ENCODE data around the gene DIO3. TPM values are rescaled to one million over a fixed set of nuclear protein-coding genes. Genes with fewer than 3 reads are reported as not detected.

Gene DIO3
- total RNA-seq, 1 experiment from 2014 or later, result 0.26 TPM

DNA sequence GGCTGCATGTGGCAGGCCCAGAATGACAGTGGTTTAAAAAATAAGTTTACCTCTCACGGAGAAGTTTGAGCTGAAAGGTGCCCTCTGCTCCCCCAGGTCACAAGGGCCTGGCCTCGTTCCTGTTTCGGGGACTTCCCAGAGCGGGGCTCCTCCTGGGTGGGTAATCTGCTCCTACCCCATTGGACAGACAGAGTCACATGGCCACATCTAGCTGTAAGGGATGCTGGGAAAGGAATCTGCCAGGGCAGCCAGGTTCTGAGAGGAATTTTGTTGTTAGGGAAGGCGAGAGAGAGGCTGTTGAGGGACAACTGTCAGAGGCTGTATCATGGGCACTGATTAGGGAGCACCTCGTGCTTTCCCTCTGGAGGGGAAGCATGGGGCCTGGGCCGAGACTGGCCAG is 24.0 kb upstream of the DIO3 start:
- Histone ChIP-seq H3K36me3 (ENCODE audit: low read depth) (no peaks in the 10 kb centered on the region), H3K4me3 (no peak overlapping the region), H3K4me1 (replicated peaks; ENCODE audit: insufficient read depth) (no peaks in the 10 kb centered on the region), H3K9me3 (ENCODE audit: insufficient read depth, low read depth) (no peaks in the 10 kb centered on the region), H3K4me2 (no peak overlapping the region), H3K9me2 (ENCODE audit: insufficient read depth) (no peaks in the 10 kb centered on the region), H3F3A (ENCODE audit: insufficient read depth, low read depth) (no peaks in the 10 kb centered on the region), H3K27ac (no peak overlapping the region), H2AFZ (no peak overlapping the region), H3K79me2 (ENCODE audit: low read depth) (no peaks in the 10 kb centered on the region), H3K27me3 (ENCODE audit: insufficient read depth, low read depth) (0 out of 2 replicates have a peak, but pooled peaks cover 12% of the 10 kb centered on the region), H4K20me1 (ENCODE audit: insufficient read depth) (no peaks in the 10 kb centered on the region)
- no peak for DNase-seq
- no TSS peak for BruUV-seq (replicated peaks)
- intact Hi-C loops (cut with micrococcal nuclease; ENCODE audit: unreplicated experiment), result no loop called here
- POLR2A ChIA-PET (ENCODE audit: unreplicated experiment), result no interaction called here
- TF ChIP-seq, protein P1, sequence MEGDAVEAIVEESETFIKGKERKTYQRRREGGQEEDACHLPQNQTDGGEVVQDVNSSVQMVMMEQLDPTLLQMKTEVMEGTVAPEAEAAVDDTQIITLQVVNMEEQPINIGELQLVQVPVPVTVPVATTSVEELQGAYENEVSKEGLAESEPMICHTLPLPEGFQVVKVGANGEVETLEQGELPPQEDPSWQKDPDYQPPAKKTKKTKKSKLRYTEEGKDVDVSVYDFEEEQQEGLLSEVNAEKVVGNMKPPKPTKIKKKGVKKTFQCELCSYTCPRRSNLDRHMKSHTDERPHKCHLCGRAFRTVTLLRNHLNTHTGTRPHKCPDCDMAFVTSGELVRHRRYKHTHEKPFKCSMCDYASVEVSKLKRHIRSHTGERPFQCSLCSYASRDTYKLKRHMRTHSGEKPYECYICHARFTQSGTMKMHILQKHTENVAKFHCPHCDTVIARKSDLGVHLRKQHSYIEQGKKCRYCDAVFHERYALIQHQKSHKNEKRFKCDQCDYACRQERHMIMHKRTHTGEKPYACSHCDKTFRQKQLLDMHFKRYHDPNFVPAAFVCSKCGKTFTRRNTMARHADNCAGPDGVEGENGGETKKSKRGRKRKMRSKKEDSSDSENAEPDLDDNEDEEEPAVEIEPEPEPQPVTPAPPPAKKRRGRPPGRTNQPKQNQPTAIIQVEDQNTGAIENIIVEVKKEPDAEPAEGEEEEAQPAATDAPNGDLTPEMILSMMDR (conservative IDR thresholded peaks at IDR 0.05), result no peak
- TF ChIP-seq EZH2 (IDR thresholded peaks at IDR 0.05; ENCODE audit: low read depth), result no peak
- CTCF ChIA-PET, result no interaction called here

DNA sequence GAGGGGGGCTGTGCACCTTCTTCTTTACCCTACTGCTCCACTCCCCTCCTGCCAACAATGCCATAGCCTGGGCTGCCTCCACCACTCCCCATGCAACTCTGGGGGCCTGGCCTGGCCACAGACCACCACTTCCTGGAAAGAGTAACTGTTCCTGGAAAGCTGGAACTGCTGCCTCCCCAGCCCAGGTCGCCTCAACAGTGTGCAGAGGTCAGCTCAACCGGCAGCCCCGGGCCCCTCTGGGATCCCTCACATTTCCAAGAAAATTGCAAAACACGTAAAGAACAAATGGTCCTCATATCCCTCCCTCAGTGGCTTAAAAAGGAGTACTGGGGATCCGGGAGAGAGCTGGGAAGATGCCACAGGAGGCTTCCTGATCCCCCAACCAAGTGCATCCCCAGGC is 22.4 kb upstream of the DIO3 start:
- no peaks in the 10 kb centered on the region for H3K36me3 ChIP-seq (ENCODE audit: low read depth)
- POLR2A ChIA-PET (ENCODE audit: unreplicated experiment), result no interaction called here
- H3K4me2 ChIP-seq, result no peak overlapping the region
- 0 out of 2 replicates have a peak, but pooled peaks cover 12% of the 10 kb centered on the region for H3K27me3 ChIP-seq (ENCODE audit: insufficient read depth, low read depth)
- TF ChIP-seq, protein P1 (conservative IDR thresholded peaks at IDR 0.05), result no peak
- no peak for TF ChIP-seq EZH2 (IDR thresholded peaks at IDR 0.05; ENCODE audit: low read depth)
- H4K20me1 ChIP-seq (ENCODE audit: insufficient read depth), result no peaks in the 10 kb centered on the region
- no peaks in the 10 kb centered on the region for H3K4me1 ChIP-seq (replicated peaks; ENCODE audit: insufficient read depth)
- H3K27ac ChIP-seq, result no peak overlapping the region
- no peak overlapping the region for H3K4me3 ChIP-seq
- no peak for DNase-seq
- intact Hi-C loops (cut with micrococcal nuclease; ENCODE audit: unreplicated experiment), result no loop called here
- H3K9me2 ChIP-seq (ENCODE audit: insufficient read depth), result no peaks in the 10 kb centered on the region
- BruUV-seq (replicated peaks), result no TSS peak
- no peak overlapping the region for H2AFZ ChIP-seq
- CTCF ChIA-PET, result no interaction called here
- no peaks in the 10 kb centered on the region for H3F3A ChIP-seq (ENCODE audit: insufficient read depth, low read depth)
- no peaks in the 10 kb centered on the region for H3K9me3 ChIP-seq (ENCODE audit: insufficient read depth, low read depth)
- H3K79me2 ChIP-seq (ENCODE audit: low read depth), result no peaks in the 10 kb centered on the region

DNA sequence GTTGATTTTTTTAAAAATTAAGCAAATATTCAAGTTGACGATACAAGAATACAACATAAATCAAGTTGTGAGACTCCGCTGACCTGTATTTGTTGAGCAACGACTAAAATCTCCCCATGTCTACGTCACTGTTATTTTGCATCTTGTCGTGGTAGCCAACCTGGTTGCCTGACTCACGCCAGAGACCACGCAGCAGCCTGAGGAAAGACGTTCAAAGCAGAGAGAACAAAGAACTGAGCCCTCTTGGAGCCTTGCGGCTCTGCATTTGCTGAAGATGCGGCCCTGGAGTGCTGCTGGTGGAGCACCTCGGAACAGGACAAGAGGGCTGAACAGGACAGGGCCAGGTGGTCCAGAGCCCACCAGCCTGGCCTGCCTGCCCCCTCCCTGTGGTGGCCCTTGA is 21.4 kb upstream of the DIO3 start:
- Histone ChIP-seq H3K9me2 (ENCODE audit: insufficient read depth) (no peaks in the 10 kb centered on the region), H3K36me3 (ENCODE audit: low read depth) (no peaks in the 10 kb centered on the region), H3K27ac (no peak overlapping the region), H3K27me3 (ENCODE audit: insufficient read depth, low read depth) (0 out of 2 replicates have a peak, but pooled peaks cover 12% of the 10 kb centered on the region), H3K4me3 (no peak overlapping the region), H3F3A (ENCODE audit: insufficient read depth, low read depth) (no peaks in the 10 kb centered on the region), H4K20me1 (ENCODE audit: insufficient read depth) (no peaks in the 10 kb centered on the region), H3K4me2 (no peak overlapping the region), H3K79me2 (ENCODE audit: low read depth) (no peaks in the 10 kb centered on the region), H2AFZ (no peak overlapping the region), H3K4me1 (replicated peaks; ENCODE audit: insufficient read depth) (no peaks in the 10 kb centered on the region), H3K9me3 (ENCODE audit: insufficient read depth, low read depth) (no peaks in the 10 kb centered on the region)
- CTCF ChIA-PET, result no interaction called here
- DNase-seq, result no peak
- intact Hi-C loops (cut with micrococcal nuclease; ENCODE audit: unreplicated experiment), result no loop called here
- TF ChIP-seq, protein P1 (conservative IDR thresholded peaks at IDR 0.05), result no peak
- TF ChIP-seq EZH2 (IDR thresholded peaks at IDR 0.05; ENCODE audit: low read depth), result no peak
- no TSS peak for BruUV-seq (replicated peaks)
- POLR2A ChIA-PET (ENCODE audit: unreplicated experiment), result no interaction called here
